ENCODE data around the gene RADIL.

RADIL gene

GRCh38 chr7:4835398-4836205 is 47.9 kb downstream of the RADIL start:
- no peak for DNase-seq
- in situ Hi-C loops (cut with HindIII; ENCODE audit: low pct_ligation_motif_present, low pct_unique_long_range_greater_than_20kb, low sequenced_read_pairs) = no loop called here

GRCh38 chr7:4834601-4835397 is 48.7 kb downstream of the RADIL start:
- no peak for DNase-seq
- in situ Hi-C loops (cut with HindIII; ENCODE audit: low pct_ligation_motif_present, low pct_unique_long_range_greater_than_20kb, low sequenced_read_pairs) = no loop called here

GRCh38 chr7:4833691-4834600 is 49.6 kb downstream of the RADIL start:
- DNase-seq = no peak
- in situ Hi-C loops (cut with HindIII; ENCODE audit: low pct_ligation_motif_present, low pct_unique_long_range_greater_than_20kb, low sequenced_read_pairs) = no loop called here

- in situ Hi-C loops (cut with HindIII; ENCODE audit: low pct_ligation_motif_present, low pct_unique_long_range_greater_than_20kb, low sequenced_read_pairs) = no loop called here
These were observed 50.3 kb downstream of the RADIL start for GRCh38 chr7:4833176-4833575.

GRCh38 chr7:4832711-4833110 is 50.8 kb downstream of the RADIL start:
- in situ Hi-C loops (cut with HindIII; ENCODE audit: low pct_ligation_motif_present, low pct_unique_long_range_greater_than_20kb, low sequenced_read_pairs) = no loop called here

More at GRCh38 chr7:4833176-4833575, 50.3 kb downstream of the RADIL start:
- DNase-seq = no peak

GRCh38 chr7:4831723-4832495 is 51.6 kb downstream of the RADIL start:
- in situ Hi-C loops (cut with HindIII; ENCODE audit: low pct_ligation_motif_present, low pct_unique_long_range_greater_than_20kb, low sequenced_read_pairs) = no loop called here
- DNase-seq = no peak

More at GRCh38 chr7:4832711-4833110, 50.8 kb downstream of the RADIL start:
- no peak for DNase-seq

- in situ Hi-C loops (cut with HindIII; ENCODE audit: low pct_ligation_motif_present, low pct_unique_long_range_greater_than_20kb, low sequenced_read_pairs) = no loop called here
- peak; percentile 71 for DNase-seq
These were observed 53.3 kb downstream of the RADIL start for GRCh38 chr7:4830176-4830575.

GRCh38 chr7:4828720-4829383 is 54.7 kb downstream of the RADIL start:
- in situ Hi-C loops (cut with HindIII; ENCODE audit: low pct_ligation_motif_present, low pct_unique_long_range_greater_than_20kb, low sequenced_read_pairs) = no loop called here
- DNase-seq = no peak

GRCh38 chr7:4825081-4825480 is 58.4 kb downstream of the RADIL start:
- no peak for DNase-seq
- in situ Hi-C loops (cut with HindIII; ENCODE audit: low pct_ligation_motif_present, low pct_unique_long_range_greater_than_20kb, low sequenced_read_pairs) = no loop called here

- in situ Hi-C loops (cut with HindIII; ENCODE audit: low pct_ligation_motif_present, low pct_unique_long_range_greater_than_20kb, low sequenced_read_pairs) = no loop called here
- DNase-seq = no peak
These were observed 59.3 kb downstream of the RADIL start for GRCh38 chr7:4824120-4824775.

- in situ Hi-C loops (cut with HindIII; ENCODE audit: low pct_ligation_motif_present, low pct_unique_long_range_greater_than_20kb, low sequenced_read_pairs) = no loop called here
- no peak for DNase-seq
These were observed 59.9 kb downstream of the RADIL start for GRCh38 chr7:4823441-4824119.

- DNase-seq = no peak
- in situ Hi-C loops (cut with HindIII; ENCODE audit: low pct_ligation_motif_present, low pct_unique_long_range_greater_than_20kb, low sequenced_read_pairs) = no loop called here
These were observed 60.8 kb downstream of the RADIL start for GRCh38 chr7:4822677-4823076.

GRCh38 chr7:4820967-4821471 is 62.5 kb downstream of the RADIL start:
- no peak for DNase-seq
- in situ Hi-C loops (cut with HindIII; ENCODE audit: low pct_ligation_motif_present, low pct_unique_long_range_greater_than_20kb, low sequenced_read_pairs) = no loop called here

- DNase-seq = no peak
- in situ Hi-C loops (cut with HindIII; ENCODE audit: low pct_ligation_motif_present, low pct_unique_long_range_greater_than_20kb, low sequenced_read_pairs) = no loop called here
These were observed 63.0 kb downstream of the RADIL start for GRCh38 chr7:4820405-4820966.

GRCh38 chr7:4819560-4820404 is 63.7 kb downstream of the RADIL start:
- in situ Hi-C loops (cut with HindIII; ENCODE audit: low pct_ligation_motif_present, low pct_unique_long_range_greater_than_20kb, low sequenced_read_pairs) = no loop called here
- DNase-seq = no peak
